ENCODE data around the gene NNMT.

The NNMT gene

DNA sequence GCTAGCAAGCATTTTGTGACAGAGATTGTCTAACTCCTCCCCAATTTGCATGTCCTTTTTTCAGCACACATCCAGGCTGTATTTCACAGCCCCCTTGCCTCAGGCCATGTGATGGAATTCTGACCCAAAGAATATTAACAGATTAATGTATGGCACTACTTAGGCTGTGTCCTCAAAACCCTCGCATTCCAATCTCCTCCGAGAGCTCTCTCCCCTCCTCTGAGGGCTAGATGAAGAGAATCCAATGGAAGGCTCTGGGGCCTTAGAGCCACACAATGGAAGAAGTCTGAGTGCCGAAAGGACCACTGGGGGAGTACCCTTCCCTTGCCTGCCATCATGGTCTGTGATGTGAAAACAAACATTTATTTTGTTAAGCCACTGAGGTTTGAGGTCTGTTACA is 13.7 kb upstream of the NNMT start:
- TF ChIP-seq FOXP2 (optimal IDR thresholded peaks at IDR 0.05; ENCODE audit: borderline replicate concordance, extremely low read depth, extremely low read length, insufficient read depth) (no peak), SIN3A (IDR thresholded peaks at IDR 0.05; ENCODE audit: borderline replicate concordance, insufficient read depth, low read length) (no peak), TAF1 (IDR thresholded peaks at IDR 0.05; ENCODE audit: borderline replicate concordance, insufficient read depth, low read length) (no peak), POLR2AphosphoS5 (IDR thresholded peaks at IDR 0.05; ENCODE audit: low read depth, low read length) (no peak)
- TF ChIP-seq, protein P1, sequence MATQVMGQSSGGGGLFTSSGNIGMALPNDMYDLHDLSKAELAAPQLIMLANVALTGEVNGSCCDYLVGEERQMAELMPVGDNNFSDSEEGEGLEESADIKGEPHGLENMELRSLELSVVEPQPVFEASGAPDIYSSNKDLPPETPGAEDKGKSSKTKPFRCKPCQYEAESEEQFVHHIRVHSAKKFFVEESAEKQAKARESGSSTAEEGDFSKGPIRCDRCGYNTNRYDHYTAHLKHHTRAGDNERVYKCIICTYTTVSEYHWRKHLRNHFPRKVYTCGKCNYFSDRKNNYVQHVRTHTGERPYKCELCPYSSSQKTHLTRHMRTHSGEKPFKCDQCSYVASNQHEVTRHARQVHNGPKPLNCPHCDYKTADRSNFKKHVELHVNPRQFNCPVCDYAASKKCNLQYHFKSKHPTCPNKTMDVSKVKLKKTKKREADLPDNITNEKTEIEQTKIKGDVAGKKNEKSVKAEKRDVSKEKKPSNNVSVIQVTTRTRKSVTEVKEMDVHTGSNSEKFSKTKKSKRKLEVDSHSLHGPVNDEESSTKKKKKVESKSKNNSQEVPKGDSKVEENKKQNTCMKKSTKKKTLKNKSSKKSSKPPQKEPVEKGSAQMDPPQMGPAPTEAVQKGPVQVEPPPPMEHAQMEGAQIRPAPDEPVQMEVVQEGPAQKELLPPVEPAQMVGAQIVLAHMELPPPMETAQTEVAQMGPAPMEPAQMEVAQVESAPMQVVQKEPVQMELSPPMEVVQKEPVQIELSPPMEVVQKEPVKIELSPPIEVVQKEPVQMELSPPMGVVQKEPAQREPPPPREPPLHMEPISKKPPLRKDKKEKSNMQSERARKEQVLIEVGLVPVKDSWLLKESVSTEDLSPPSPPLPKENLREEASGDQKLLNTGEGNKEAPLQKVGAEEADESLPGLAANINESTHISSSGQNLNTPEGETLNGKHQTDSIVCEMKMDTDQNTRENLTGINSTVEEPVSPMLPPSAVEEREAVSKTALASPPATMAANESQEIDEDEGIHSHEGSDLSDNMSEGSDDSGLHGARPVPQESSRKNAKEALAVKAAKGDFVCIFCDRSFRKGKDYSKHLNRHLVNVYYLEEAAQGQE (IDR thresholded peaks at IDR 0.05; ENCODE audit: insufficient read depth in 1 of 2, low read depth in 2 of 2, low read length in 2 of 2): no peak

DNA sequence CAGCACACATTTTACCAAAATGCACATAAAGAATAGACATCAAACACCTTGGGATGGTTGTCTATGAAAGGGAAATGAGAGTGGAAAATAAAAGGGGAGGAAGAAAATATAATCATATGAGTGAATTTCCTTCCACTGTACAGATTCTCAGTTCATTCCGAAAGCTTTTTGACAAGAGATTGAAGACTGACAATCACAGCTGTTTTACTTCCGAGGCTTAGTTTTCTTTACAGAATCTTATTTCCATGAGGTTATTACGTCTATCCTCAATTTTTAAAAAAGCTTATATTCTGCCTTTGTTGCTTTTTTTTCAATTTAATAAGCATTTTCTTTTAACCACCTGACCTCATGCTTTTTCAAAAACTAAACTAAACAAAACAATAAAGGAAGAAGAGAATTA is 12.8 kb upstream of the NNMT start:
- no peak for TF ChIP-seq FOXP2 (optimal IDR thresholded peaks at IDR 0.05; ENCODE audit: borderline replicate concordance, extremely low read depth, extremely low read length, insufficient read depth)
- TF ChIP-seq TAF1 (IDR thresholded peaks at IDR 0.05; ENCODE audit: borderline replicate concordance, insufficient read depth, low read length): no peak
- no peak for TF ChIP-seq POLR2AphosphoS5 (IDR thresholded peaks at IDR 0.05; ENCODE audit: low read depth, low read length)
- TF ChIP-seq, protein P1 (IDR thresholded peaks at IDR 0.05; ENCODE audit: insufficient read depth in 1 of 2, low read depth in 2 of 2, low read length in 2 of 2): no peak
- TF ChIP-seq SIN3A (IDR thresholded peaks at IDR 0.05; ENCODE audit: borderline replicate concordance, insufficient read depth, low read length): no peak

DNA sequence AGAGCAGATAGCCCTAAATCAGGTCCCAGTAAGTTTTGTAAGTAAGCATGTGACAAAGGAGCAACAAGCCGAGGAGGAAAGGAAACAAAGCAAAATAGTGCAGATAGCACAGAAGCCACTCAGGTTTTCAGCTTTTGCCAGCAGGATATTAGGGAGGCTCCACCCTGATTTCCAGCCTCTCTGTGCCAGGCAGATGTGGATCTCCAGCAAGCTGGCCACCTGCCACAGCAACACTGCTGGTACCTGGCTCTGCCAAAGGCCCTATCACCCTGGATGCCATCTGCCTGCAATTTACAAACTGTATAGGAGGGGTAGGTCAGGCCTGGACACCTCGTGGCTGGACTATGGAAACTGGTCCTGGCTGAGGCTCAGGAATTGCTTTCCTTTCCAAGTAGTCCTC is 12.2 kb upstream of the NNMT start:
- no peak for TF ChIP-seq SIN3A (IDR thresholded peaks at IDR 0.05; ENCODE audit: borderline replicate concordance, insufficient read depth, low read length)
- TF ChIP-seq POLR2AphosphoS5 (IDR thresholded peaks at IDR 0.05; ENCODE audit: low read depth, low read length): no peak
- no peak for TF ChIP-seq TAF1 (IDR thresholded peaks at IDR 0.05; ENCODE audit: borderline replicate concordance, insufficient read depth, low read length)
- TF ChIP-seq FOXP2 (optimal IDR thresholded peaks at IDR 0.05; ENCODE audit: borderline replicate concordance, extremely low read depth, extremely low read length, insufficient read depth): no peak
- TF ChIP-seq, protein P1 (IDR thresholded peaks at IDR 0.05; ENCODE audit: insufficient read depth in 1 of 2, low read depth in 2 of 2, low read length in 2 of 2): no peak

DNA sequence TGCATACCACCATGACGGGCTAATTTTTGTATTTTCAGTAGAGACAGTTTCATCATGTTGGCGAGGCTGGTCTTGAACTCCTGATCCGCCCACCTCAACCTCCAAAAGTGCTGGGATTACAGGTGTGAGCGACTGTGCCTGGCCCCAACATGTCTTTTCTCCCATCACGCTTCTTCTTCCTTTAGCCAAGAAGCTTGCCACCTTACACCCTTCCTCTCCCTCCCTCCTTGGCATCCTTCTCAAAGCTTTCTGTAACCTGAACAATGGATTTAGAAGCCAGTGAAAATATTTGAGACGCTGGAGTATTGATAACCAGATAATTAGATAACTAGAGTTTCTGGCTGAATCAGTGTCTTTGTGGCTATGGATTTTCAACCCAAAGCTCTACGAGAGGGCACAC is 11.3 kb upstream of the NNMT start:
- TF ChIP-seq, protein P1 (IDR thresholded peaks at IDR 0.05; ENCODE audit: insufficient read depth in 1 of 2, low read depth in 2 of 2, low read length in 2 of 2): no peak
- no peak for TF ChIP-seq POLR2AphosphoS5 (IDR thresholded peaks at IDR 0.05; ENCODE audit: low read depth, low read length)
- TF ChIP-seq FOXP2 (optimal IDR thresholded peaks at IDR 0.05; ENCODE audit: borderline replicate concordance, extremely low read depth, extremely low read length, insufficient read depth): no peak
- no peak for TF ChIP-seq SIN3A (IDR thresholded peaks at IDR 0.05; ENCODE audit: borderline replicate concordance, insufficient read depth, low read length)
- no peak for TF ChIP-seq TAF1 (IDR thresholded peaks at IDR 0.05; ENCODE audit: borderline replicate concordance, insufficient read depth, low read length)

DNA sequence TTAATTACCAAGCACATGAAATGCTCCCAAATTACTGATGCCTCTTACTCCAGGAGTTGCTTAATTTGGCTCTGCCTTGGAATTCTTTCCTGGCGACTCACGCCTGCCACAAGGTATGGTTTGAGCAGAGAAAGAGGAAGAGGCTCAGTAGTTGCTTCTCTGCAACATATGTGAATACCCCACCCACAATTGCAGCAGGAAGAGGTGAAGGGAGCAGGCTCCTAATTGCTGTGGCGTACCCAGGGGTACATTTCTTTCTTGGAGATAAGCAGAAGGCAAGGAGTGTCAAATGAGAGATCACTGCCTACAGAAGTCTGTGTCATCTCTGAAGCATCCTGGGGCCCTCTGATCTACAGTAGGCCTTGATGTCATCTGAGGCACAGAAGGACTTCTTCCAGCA is 10.6 kb upstream of the NNMT start:
- TF ChIP-seq SIN3A (IDR thresholded peaks at IDR 0.05; ENCODE audit: borderline replicate concordance, insufficient read depth, low read length): no peak
- no peak for TF ChIP-seq POLR2AphosphoS5 (IDR thresholded peaks at IDR 0.05; ENCODE audit: low read depth, low read length)
- TF ChIP-seq TAF1 (IDR thresholded peaks at IDR 0.05; ENCODE audit: borderline replicate concordance, insufficient read depth, low read length): no peak
- no peak for TF ChIP-seq FOXP2 (optimal IDR thresholded peaks at IDR 0.05; ENCODE audit: borderline replicate concordance, extremely low read depth, extremely low read length, insufficient read depth)
- TF ChIP-seq, protein P1 (IDR thresholded peaks at IDR 0.05; ENCODE audit: insufficient read depth in 1 of 2, low read depth in 2 of 2, low read length in 2 of 2): no peak

All from PFSK-1 (cell line).